Rectal smooth muscle tissue (tissue), 1 donor: ENCODE measurements around the gene ANP32D.
"Not testable (repeated sequence)": the region's sequence is repeated elsewhere in the genome, so short reads cannot be mapped to it uniquely, and the experiment has no call there.

Experiments
- H3K27ac ChIP-seq: one replicate; pipeline ENCODE4 v1.7.0; 2013; ENCODE audit warnings: low read depth, low read length, inconsistent platforms
- H3K27me3 ChIP-seq: one replicate; pipeline ENCODE4 v1.7.0; 2013; ENCODE audit warnings: low read length; ENCODE audit not compliant: control insufficient read depth, insufficient read depth
- H3K36me3 ChIP-seq: one replicate; pipeline ENCODE4 v1.7.0; 2013; ENCODE audit warnings: low read length; ENCODE audit not compliant: control insufficient read depth, insufficient read depth
- H3K4me1 ChIP-seq: one replicate; pipeline ENCODE4 v1.7.0; 2013; ENCODE audit warnings: low read length; ENCODE audit not compliant: control insufficient read depth, insufficient read depth
- H3K4me3 ChIP-seq: one replicate; pipeline ENCODE4 v1.7.0; 2013; ENCODE audit warnings: low read length
- H3K9ac ChIP-seq: one replicate; pipeline ENCODE4 v1.7.0; 2013; ENCODE audit warnings: low read length

The ANP32D gene

GRCh38 chr12:48510111-48510510, 37.8 kb downstream of the ANP32D start:
- Histone ChIP-seq H3K4me1 (no peaks in the 10 kb centered on the region), H3K9ac (no peak overlapping the region), H3K4me3 (no peak overlapping the region), H3K36me3 (no peaks in the 10 kb centered on the region), H3K27ac (no peak overlapping the region), H3K27me3 (no peaks in the 10 kb centered on the region)

- no peak overlapping the region for H3K4me3 ChIP-seq
Measured at GRCh38 chr12:48512855-48513254, 40.5 kb downstream of the ANP32D start.

GRCh38 chr12:48514728-48515127, 42.4 kb downstream of the ANP32D start:
- no peaks in the 10 kb centered on the region for H3K27me3 ChIP-seq
- no peaks in the 10 kb centered on the region for H3K4me1 ChIP-seq
- H3K27ac ChIP-seq, result no peak overlapping the region
- H3K4me3 ChIP-seq, result no peak overlapping the region
- no peak overlapping the region for H3K9ac ChIP-seq
- H3K36me3 ChIP-seq, result no peaks in the 10 kb centered on the region

More at GRCh38 chr12:48512855-48513254, 40.5 kb downstream of the ANP32D start:
- no peaks in the 10 kb centered on the region for H3K27me3 ChIP-seq
- no peaks in the 10 kb centered on the region for H3K4me1 ChIP-seq
- no peak overlapping the region for H3K9ac ChIP-seq
- no peak overlapping the region for H3K27ac ChIP-seq
- H3K36me3 ChIP-seq, result no peaks in the 10 kb centered on the region

GRCh38 chr12:48520381-48520780, 48.0 kb downstream of the ANP32D start:
- not testable (repeated sequence) for H3K36me3 ChIP-seq, H3K4me3 ChIP-seq, H3K27ac ChIP-seq, H3K9ac ChIP-seq, H3K27me3 ChIP-seq, H3K4me1 ChIP-seq
